ENCODE measurements around the gene C1R.
"Not testable (repeated sequence)": the region's sequence is repeated elsewhere in the genome, so short reads cannot be mapped to it uniquely, and the experiment has no call there.

C1R gene

DNA sequence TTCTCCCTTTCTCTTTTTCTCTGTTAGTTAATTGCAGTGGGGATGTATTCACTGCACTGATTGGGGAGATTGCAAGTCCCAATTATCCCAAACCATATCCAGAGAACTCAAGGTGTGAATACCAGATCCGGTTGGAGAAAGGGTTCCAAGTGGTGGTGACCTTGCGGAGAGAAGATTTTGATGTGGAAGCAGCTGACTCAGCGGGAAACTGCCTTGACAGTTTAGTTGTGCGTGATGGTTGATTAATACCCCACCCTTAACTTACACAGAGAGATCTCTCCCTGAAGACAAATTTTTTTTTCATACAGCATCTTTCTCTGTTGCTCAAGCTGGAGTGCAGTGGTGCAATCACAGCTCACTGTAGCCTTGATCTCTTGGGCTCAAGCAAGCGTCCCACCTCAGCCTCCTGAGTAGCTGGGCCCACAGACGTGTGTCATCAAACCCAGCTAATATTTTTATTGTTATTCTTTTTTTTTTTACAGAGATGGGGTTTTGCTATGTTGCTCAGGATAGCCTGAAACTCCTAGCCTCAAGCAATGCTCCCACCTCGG, 27.1 kb downstream of the C1R start:
- DNase-seq: no peak

DNA sequence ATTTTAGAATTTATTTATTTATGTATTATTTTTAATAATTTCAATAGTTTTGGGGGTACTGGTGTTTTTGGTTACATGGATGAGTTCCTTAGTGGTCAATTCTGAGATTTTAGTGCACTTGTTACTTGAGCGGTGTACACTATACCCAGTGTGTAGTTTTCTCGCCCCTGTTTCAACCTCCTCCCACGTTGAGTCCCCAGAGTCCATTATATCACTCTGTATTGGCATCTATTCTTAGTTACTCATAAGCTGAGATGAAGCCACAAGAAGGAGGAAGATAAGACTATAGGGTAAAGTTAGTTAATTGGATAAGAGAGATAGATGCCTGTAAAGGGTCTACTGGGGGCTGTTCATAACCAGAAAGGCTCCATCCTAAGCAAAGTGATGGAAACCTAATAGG, 27.7 kb downstream of the C1R start:
- no peak for DNase-seq

DNA sequence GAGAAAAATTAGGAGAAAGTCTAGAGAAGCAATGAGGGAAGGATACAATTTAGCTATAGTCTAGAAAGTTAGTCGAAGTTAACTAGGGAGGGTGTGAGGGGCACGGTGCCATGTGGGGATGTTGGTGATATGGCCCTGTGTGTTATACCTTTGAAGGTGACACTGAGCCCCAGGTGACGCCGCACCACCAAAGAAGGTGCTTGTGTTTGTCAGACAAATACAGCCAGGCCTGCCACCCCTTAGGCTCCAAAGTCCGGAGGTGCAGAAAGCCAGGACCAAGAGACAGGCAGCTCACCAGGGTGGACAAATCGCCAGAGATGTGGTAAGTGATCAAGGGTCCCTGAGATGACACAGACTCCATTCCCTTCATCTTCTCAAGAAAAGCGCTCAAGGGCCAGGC, 30.6 kb downstream of the C1R start:
- no peak for DNase-seq

DNA sequence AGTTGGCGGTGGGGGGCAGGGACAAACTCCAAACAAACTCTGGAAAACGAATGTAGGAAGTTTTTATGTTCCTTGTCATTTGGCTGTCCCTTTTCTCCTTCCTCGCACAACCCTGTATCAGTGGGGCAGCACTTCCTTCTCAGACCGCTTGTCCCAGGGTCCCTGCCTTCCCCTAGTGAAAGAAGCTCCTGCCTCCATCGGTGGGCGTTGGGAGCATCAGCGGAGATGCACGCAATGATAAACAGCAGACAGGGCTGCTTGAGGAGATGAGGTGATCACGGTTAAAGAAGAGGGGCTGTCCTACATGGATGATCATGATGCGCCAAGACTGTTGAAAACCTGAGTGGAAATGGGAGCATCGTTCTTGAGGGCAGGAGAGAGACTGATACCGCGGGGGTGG, 31.1 kb downstream of the C1R start:
- DNase-seq: no peak

DNA sequence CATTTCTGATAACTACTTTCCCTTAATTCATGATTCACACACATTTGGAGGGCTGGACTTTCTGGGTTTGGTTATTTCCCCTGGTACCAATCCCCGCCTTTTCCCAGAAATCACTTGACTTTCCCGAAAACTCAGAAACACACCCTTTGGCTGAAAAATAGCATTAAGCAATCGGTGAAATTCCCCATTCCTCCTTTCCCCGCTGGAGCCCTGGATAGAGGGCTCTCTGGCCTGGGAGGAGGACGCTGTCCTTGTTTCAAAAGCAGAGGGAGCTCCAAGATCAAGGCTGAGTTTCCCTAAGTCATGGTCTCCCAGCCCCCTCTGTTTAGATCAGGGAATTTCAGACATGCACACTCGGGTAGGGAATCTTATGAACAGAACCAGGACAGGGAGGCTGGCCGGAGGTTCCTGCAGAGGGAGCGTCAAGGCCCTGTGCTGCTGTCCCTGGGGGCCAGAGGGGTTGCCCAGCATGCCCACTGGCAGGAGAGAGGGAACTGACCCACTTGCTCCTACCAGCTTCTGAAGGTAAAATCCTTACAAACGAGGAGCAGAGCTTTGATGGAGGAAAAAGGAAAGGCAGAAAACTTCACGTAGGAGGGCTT, 31.8 kb downstream of the C1R start, which contains the start of gene C1S:
C1S (plus strand) TSS at position 366 of the 602 bp plus-strand sequence. CDS start 1,195 bp downstream, outside the sequence.
- DNase-seq: no peak

DNA sequence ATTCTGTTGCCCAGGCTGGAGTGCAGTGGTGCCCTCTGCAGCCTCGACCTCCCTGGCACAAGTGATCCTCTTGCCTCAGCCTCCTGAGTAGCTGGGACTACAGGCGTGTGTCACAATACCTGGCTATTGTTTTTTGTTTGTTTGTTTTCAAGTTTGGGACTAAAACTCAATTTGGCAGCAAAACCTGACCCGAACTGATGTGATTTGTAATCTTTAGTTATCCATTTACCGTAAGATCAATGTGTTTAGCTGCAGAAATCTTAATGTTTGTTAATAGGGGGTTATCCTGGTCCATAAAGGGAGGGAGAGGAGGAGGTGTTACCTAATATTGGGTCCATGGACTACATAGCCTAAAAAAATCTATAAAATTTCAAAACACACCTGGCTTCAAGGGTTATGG, 32.5 kb downstream of the C1R start:
- DNase-seq: no peak

DNA sequence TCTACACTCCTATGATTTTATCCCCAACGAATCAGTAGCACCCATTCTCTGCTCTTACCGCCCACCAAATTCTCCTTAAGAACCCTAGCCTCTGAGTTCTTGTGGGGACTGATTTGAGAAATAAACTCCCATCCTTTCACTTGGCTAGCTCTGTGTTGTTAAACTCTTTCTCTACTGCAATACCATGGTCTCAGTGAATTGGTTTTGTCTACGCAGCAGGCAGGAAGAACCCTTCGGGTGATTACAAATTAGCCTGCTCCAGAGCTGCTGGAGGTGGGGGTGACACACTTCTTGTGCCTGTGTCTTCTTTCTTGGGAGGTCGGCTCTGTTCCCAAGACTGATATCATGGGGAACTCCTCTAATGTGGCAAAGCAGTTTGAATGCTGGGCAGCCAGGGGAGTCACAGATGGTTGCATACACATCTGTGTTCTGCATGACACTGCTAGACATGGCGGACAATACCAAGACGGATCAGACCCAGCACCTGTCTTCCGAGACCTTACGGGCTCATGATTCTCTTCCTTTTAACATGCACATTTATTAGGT, 33.3 kb downstream of the C1R start:
- no peak for DNase-seq

DNA sequence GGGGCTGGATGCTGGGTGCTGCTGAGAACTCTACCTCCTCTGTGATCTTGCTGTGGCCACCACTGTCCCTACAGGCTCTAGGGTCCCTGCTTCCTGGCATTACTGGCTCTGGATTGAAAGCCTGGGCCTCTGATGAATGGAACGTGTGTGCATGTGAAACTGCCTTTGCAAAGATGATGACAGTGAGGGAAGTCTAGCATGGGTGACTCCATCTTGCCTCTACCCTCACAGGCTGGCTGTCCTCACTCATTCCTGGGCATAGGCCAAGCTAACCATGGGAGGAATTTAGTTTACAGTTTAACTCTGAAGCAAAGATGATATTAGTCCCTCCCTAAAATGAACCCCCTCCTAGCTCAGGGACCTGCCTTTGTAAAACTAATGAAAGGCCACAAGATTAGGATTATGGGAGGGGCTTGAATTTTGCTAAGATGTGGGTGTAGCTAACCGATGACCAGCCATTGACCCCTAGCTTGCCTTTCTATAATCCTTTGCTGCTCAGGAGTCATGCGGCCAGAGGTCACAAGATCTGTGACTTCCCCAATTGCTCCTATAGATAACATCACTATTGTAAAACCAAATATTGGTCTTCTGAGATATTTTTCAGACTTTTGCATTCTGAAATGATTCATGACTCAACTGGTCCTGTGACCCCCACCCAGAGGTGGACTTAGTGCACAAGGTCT, 33.9 kb downstream of the C1R start:
- DNase-seq: no peak

DNA sequence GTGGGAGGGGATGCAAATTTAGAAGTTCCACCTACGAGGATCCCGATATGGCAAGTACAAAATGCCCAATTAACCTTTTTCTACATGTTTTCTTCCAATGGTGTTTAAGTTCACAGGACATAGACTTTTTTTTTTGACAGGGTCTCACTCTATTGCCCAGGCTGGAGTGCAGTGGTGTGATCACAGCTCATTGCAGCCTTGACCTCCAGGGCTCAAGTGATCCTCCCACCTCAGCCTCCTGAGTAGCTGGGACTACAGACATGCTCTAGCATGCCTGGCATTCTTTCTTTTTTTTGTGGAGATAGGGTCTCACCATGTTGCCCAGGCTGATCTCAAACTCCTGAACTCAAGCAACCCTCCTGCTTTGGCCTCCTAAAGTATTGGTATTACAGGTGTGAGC, 36.5 kb downstream of the C1R start:
- not testable (repeated sequence) for DNase-seq

DNA sequence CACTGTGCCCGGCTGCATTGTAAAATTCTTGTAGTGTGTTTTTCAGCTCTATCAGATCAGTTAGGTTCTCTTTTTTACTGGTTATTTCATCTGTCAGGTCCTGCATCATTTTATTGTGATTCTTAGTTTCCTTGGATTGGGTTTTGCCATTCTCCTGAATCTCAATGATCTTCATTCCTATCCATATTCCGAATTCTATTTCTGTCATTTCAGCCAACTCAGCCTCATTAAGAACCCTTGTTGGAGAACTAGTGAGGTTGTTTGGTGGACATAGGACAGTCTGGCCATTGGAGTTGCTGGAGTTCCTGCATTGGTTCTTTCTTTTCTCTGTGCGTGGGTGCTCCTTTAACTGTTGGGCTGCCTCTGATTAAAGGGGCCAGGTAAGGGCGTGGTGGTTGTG, 37.3 kb downstream of the C1R start:
- no peak for DNase-seq

DNA sequence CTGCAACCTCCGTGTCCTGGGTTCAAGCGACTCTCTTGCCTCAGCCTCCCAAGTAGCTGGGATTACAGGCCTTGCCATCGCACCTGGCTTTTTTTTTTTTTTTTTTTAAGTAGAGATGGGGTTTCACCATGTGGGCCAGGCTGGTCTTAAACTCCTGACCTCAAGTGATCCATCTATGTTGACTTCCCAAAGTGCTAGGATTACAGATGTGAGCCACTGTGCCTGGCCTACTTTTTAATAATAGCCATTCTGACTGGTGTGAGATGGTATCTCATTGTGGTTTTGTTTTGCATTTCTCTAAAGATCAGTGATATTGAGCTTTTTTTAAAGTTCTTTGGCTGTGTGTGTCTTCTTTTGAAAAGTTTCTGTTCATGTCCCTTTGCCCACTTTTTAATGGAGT, 42.3 kb downstream of the C1R start:
- not testable (repeated sequence) for DNase-seq

DNA sequence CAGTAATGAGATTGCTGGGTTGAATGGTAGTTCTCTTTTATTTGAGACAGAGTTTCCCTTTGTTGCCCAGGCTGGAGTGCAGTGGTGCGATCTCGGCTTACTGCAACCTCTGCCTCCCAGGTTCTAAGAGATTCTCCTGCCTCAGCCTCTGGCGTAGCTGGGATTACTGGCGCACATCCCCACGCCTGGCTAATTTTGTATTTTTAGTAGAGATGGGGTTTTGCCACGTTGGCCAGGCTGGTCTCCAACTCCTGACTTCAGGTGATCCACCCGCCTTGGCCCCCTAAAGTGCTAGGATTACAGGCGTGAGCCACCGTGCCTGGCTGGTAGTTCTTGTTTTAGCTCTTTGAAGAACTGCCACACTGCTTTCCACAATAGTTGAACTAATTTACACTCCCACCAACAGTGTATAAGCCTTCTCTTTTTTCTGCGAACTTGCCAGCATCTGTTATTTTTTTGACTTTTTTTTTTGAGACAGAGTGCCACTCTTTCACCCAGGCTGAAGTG, 42.7 kb downstream of the C1R start:
- DNase-seq: not testable (repeated sequence)

DNA sequence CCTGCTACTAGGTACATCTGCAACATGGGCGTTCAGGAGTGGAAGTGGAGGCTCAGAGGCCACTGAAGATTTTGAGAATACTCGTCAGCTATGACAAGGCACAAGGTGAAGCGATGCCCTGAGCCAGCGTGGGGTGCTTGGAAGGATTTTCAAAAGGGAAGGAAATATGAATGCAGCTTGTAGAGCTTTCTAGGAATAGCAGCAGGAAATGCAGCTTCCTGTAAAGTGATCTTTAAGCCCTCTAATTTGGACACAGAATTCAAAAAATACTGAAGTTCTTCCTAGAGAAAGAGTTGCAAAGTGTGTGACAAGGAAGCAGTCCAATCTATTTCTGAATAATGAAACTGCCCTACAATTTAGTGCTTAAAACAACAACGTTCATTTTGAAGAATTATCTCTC, 44.9 kb downstream of the C1R start:
- DNase-seq: no peak

DNA sequence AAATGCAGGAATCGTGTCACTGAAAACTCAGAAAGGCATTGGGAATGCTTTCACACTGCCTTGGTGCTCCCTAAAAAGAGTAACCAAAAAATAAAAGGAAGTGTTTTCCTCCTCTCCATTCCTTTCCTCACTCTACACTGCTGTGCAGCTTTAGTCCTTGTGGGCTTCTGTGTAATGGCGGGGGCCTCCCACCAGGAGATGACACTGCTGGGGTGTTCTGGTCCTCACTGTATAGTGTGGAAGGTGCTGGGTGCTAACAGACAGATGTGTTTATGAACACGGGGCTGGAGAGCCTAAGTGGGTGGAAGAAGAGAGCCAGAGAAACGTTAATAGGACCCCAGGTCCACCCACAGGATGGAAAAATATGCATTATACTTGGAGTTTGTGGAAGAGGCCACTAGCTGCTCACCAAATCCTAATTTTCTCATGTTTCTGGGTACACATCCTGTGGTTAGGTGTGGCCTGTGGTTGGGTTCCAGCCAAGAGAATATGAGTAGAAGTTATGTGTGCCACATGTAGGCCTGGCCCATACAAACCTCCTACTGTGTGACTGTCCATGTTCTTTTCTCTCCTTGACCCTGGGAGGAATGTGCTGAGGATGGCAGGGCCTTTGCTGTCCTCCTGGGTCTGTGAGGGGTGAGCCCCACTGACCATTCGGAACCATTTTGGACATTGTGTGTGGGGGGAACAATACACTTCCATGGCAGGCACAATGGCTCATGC, 45.7 kb downstream of the C1R start:
- no peak for DNase-seq

DNA sequence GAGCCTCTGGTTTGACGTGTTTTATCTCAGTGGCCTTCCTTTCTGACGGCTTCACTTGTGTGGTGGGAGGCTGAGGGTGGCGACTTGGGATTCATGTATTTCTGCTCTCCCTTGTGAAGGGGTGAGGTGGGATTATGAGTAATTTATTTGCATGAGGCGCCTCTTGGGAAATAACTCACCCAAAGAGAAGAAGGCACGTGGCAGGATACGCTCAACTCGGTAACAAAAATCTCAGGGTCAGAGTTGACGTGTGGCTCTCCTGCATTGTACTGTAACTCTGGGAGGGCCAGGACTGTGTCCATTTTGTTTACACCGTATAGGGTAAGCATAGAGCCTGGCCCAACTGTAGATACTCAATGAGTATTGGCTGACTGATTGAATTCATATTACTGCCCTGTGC, 46.3 kb downstream of the C1R start:
- DNase-seq: no peak

DNA sequence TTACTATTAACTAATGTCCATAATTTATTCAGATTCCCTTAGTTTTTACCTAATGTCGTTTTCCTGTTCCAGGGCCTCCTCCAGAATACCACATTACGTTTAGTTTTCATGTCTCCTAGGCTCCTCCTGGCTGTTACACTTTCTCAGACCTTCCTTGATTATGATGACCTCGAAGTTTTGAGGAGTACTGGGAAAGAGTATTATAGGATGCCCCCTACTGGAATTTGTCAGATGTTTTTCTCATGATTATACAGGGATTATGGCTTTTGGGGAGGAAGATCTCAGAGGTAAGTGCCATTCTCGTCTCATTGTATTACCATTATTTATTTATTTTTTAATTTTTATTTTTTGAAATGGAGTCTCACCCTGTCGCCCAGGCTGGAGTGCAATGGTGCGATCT, 49.4 kb downstream of the C1R start:
- no peak for DNase-seq

DNA sequence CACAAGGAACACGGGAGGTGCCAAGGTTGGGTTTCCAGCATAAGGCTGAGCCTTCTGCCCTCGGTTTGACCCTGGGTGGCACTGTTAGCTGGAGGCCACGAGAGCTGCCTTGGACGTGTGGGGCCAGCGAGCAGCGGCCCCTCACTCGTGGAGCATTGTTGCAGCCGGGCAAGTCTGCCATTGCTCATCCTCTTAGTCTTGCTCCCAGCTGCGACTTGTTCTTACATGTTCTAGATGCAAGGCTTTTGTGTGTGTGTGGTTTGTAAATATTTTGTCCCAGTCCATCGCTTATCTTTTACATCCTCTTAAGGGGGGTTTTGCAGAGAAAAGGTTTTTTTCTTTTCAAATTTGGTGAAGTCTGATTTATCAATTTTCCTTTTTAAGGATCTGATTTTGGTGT, 52.8 kb downstream of the C1R start:
- no peak for DNase-seq

DNA sequence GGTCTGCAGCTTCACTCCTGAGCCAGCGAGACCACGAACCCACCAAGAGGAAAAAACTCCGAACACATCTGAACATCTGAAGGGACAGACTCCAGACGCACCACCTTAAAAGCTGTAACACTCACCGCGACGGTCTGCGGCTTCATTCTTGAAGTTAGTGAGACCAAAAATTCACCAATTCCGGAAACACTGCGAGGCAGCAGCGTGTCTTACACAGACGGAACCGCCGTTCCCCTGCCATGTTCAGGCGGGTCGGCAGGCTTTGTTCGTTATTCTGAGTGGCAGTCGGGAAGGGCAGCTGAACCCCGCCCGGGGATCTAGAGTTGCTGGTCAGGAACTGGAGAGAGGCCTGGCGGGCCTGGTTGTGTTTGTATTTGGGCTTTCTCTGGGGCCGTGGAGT, 53.7 kb downstream of the C1R start:
- DNase-seq: no peak

DNA sequence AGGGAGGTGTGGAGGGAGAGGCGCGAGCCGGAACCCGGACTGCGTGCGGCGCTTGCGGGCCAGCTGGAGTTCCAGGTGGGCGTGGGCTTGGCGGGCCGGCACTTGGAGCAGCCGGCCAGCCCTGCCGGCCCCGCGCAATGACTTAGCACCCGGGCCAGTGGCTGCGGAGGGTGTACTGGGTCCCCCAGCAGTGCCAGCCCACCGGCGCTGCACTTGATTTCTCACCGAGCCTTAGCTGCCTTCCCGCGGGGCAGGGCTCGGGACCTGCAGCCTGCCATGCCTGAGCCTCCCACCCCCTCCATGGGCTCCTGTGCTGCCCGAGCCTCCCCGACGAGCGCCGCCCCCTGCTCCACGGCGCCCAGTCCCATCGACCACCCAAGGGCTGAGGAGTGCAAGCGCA, 54.8 kb downstream of the C1R start:
- DNase-seq: not testable (repeated sequence)

DNA sequence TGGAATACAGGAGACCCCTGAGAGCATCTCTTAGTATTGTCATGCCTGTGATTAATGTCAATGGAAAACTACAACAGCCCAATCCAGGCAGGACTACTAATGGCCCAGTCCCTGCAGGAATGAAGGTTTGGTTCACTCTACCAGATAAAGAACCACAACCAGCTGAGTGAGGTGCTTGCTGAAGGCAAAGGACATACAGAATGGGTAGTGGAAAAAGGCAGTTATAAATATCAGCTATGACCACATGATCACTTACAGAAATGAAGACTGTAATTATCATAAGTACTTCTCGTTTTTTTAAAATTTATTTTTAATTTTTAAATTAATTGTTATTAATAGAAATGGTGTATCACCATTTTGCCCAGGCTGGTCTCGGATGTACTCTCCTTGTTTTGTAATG, 56.8 kb downstream of the C1R start:
- DNase-seq: no peak

DNA sequence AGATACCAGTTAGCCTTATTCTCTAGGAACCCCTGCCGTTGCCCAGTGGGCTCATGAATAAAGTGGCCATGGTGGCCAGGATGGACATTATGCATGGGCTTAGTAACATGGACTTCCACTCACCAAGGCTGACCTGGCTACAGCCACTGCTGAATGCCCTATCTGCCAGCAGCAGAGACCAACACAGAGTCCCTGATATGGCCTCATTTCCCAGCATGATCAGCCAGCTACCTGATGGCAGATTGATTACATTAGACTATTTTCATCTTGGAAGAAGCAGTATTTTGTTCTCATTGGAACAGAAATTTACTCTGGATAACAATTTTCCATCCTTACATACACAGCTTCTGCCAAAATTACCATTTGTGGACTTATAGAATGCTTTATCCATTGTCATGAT, 57.8 kb downstream of the C1R start:
- DNase-seq: no peak

DNA sequence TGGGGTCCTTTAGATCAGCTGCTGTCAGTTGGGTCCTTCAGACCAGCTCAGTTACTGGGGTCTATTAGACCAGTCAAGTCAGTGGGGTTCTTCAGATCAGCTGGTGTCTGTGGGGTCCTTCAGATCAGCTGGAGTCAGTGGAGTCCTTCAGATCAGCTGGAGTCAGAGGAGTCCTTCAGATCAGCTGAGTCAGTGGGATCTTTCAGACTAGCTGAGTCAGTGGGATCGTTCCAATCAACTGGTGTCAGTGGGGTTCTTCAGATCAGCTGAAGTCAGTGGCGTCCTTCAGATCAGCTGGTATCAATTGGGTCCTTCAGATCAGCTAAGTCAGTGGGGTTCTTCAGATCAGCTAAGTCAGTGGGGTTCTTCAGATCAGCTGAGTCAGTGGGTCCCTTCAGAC, 59.3 kb downstream of the C1R start:
- DNase-seq: no peak

DNA sequence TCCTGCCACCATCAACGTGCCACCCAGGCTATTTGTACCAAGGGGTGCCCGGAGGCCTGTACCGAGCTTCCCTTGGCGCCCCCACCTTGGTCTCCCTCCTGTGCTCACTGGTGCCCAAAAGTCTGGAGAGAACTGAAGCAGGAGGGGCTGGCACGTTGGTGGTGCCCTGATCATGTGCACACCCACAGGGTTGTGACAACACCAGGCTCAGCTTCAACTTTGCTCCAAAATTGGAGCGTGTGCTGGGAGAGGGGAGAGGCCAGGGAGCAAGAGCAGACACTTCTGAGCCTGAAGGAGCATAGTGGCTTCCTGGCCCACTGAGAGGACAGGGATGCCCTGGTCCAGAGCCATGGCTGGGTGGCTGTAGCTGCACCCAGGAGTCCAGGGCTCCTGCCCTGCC, 60.9 kb downstream of the C1R start:
- DNase-seq: no peak
